ENCODE results near the gene NPDC1.

The NPDC1 gene

DNA sequence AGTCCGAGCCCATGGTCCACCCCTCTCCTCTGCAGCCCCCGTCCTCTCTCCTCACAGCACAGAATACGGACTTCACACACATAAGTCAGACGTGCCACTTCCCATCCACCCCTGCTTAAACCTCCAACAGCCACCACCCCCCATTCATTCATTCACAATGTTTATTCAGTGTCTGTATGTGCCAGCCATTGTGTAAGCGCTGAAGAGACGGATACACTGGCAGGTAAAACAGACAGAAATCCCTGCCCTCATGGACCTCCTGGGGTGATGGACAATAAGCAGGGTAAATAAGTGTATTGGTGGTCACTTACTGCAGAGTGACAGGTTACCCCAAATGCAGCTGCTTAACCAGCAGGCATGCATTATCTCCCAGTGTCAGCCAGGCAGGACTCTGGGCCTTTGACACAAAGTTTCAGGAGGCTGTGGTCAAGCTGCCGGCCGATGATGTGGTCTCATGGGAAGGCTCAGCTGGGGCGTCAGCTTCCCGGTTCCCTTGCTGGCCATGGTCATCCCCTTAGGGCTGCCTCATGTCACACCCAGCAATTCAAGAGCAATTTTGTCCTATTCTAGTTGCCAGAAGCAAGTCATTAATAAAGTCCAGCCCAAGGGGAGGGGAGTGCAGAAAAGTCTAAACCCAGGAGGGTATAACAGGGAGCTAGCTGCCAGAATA, 55.6 kb downstream of the NPDC1 start:
- no peak for DNase-seq
